Ishikawa (cell line): Measurements from ENCODE around the gene ECSIT.

Experiments used
- CEBPB ChIP-seq: IDR thresholded peaks from 2 replicates; pipeline ENCODE4 v1.6.1; 2012
- CREB1 ChIP-seq: IDR thresholded peaks from 2 replicates; pipeline ENCODE4 v1.6.1; 2012; ENCODE audit warnings: low read depth
- EP300 ChIP-seq: IDR thresholded peaks from 2 replicates; pipeline ENCODE4 v1.6.1; 2012; ENCODE audit warnings: borderline replicate concordance
- NFIC ChIP-seq: IDR thresholded peaks from 2 replicates; pipeline ENCODE4 v1.6.1; 2012
- TCF12 ChIP-seq: IDR thresholded peaks from 2 replicates; pipeline ENCODE4 v1.6.1; 2012; ENCODE audit warnings: low read depth
- TEAD4 ChIP-seq: IDR thresholded peaks from 2 replicates; pipeline ENCODE4 v1.6.1; 2012
- TF ChIP-seq, protein P1 (sequence below): IDR thresholded peaks from 2 replicates; pipeline ENCODE4 v1.6.1; 2012

- no peak for TF ChIP-seq TCF12
- no peak for TF ChIP-seq CEBPB
- TF ChIP-seq CREB1: no peak
- TF ChIP-seq TEAD4: no peak
- TF ChIP-seq NFIC: no peak
- TF ChIP-seq EP300: no peak
- TF ChIP-seq, protein P1, sequence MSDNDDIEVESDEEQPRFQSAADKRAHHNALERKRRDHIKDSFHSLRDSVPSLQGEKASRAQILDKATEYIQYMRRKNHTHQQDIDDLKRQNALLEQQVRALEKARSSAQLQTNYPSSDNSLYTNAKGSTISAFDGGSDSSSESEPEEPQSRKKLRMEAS: no peak
These were observed 39.6 kb downstream of the ECSIT start for GRCh38 chr19:11489378-11489777.
